GM12878 (cell line): ENCODE results near the gene ARHGEF38. TPM values are rescaled to one million over a fixed set of nuclear protein-coding genes. Genes with fewer than 3 reads are reported as not detected.
A peak's percentile ranks its signal among the peaks of the same experiment; 100 is the strongest.

Experiments
- ATAC-seq: fragments of 200-7000 bp; cut with Tn5 transposase; 3 replicates; pipeline ENCODE4 v1.9.1; 2020; ENCODE audit warnings: mild to moderate bottlenecking, moderate library complexity
- BruUV-seq: library from RNA; stranded (reverse); fragments of 400-500 nt; replicated peaks from 2 replicates; lab custom pipeline; 2021; lab: Mats Ljungman, UMichigan
- CTCF ChIA-PET: fragments of 300-600 bp; sonication (Branson Sonifier 250); formaldehyde crosslinking; extraction: SDS; loops from one replicate; lab custom pipeline; 2021; ENCODE audit warnings: inconsistent platforms; lab: Yijun Ruan, JAX
- POLR2A ChIA-PET: fragments of 350-600 bp; formaldehyde crosslinking; extraction: SDS; loops from one replicate; lab custom pipeline; 2021; ENCODE audit warnings: inconsistent platforms; lab: Charles Lee
- RAD21 ChIA-PET: fragments of 300-600 bp; sonication (Branson Sonifier 250); formaldehyde crosslinking; loops from one replicate; lab custom pipeline; 2023; ENCODE audit warnings: antibody characterized with exemption; ENCODE audit not compliant: unreplicated experiment; lab: Charles Lee
- SMC1A ChIA-PET: fragments of 300-600 bp; sonication (Branson Sonifier 250); formaldehyde crosslinking; loops from one replicate; lab custom pipeline; 2023; ENCODE audit not compliant: unreplicated experiment, uncharacterized antibody; lab: Charles Lee
- DNase-seq: peaks from one replicate; pipeline ENCODE4 v3.0.0-alpha.2; 2011; ENCODE audit warnings: low read depth, low spot score
- FAIRE-seq: peaks from 3 replicates; lab custom pipeline; 2011; peaks lifted over from hg19 to GRCh38; lab: Jason Lieb, UNC
- H2AFZ ChIP-seq: 2 replicates; pipeline ENCODE4 v1.6.0; 2011; ENCODE audit warnings: low read depth, low read length, control low read depth; ENCODE audit not compliant: control insufficient read depth
- H3K27ac ChIP-seq: 2 replicates; pipeline ENCODE4 v1.5.1; 2011; ENCODE audit warnings: control low read depth; ENCODE audit not compliant: control insufficient read depth, insufficient read depth
- H3K27me3 ChIP-seq, 2 experiments: replicated peaks in 1 of 2; 2 replicates each; pipeline versions ENCODE4 v1.6.0 to v1.6.1; 2011; ENCODE audit warnings: low read length in 1 of 2; ENCODE audit not compliant: control insufficient read depth in 2 of 2, insufficient read depth in 2 of 2
- H3K36me3 ChIP-seq, 2 experiments: 2 replicates each; pipeline ENCODE4 v1.5.1; 2011; ENCODE audit warnings: low read length in 1 of 2; ENCODE audit not compliant: control insufficient read depth in 2 of 2, insufficient read depth in 2 of 2
- H3K4me1 ChIP-seq: 2 replicates; pipeline ENCODE4 v1.6.1; 2011; ENCODE audit warnings: mild to moderate bottlenecking, low read length, moderate library complexity, mixed read lengths; ENCODE audit not compliant: control insufficient read depth, insufficient read depth
- H3K4me2 ChIP-seq: 2 replicates; pipeline ENCODE4 v1.6.0; 2011; ENCODE audit warnings: control low read depth; ENCODE audit not compliant: control insufficient read depth, insufficient read depth
- H3K4me3 ChIP-seq: fragments of 200-600 bp; sonication (generic); 2 replicates; pipeline ENCODE4 v1.5.1; 2016
- H3K79me2 ChIP-seq: 2 replicates; pipeline ENCODE4 v1.6.0; 2011; ENCODE audit warnings: low read length; ENCODE audit not compliant: control insufficient read depth, insufficient read depth
- H3K9ac ChIP-seq: 2 replicates; pipeline ENCODE4 v1.8.0; 2011; ENCODE audit warnings: low read length, control low read depth, mixed read lengths; ENCODE audit not compliant: control insufficient read depth, insufficient read depth
- H3K9me3 ChIP-seq: replicated peaks from 3 replicates; pipeline ENCODE4 v1.5.1; 2011; ENCODE audit warnings: mild to moderate bottlenecking, low read length; ENCODE audit not compliant: control insufficient read depth, insufficient read depth
- H4K20me1 ChIP-seq: 2 replicates; pipeline ENCODE4 v1.6.0; 2011; ENCODE audit not compliant: control insufficient read depth, insufficient read depth
- BHLHE40 ChIP-seq, 2 experiments: fragments of 450-650 bp in 1 of 2; IDR thresholded peaks; 2 replicates each; pipeline ENCODE4 v1.6.1; 2011 to 2017; ENCODE audit warnings: low read depth in 2 of 2, borderline replicate concordance in 1 of 2, improper control_type of control experiment in 1 of 2, low read length in 1 of 2, mild to moderate bottlenecking in 1 of 2
- NFXL1 ChIP-seq: fragments of 450-650 bp; IDR thresholded peaks from 2 replicates; pipeline ENCODE4 v1.6.1; 2017; ENCODE audit warnings: antibody characterized with exemption, mild to moderate bottlenecking, borderline replicate concordance
- POU2F2 ChIP-seq: IDR thresholded peaks from 3 replicates; pipeline ENCODE4 v1.6.1; 2011; ENCODE audit warnings: low read depth, mild to moderate bottlenecking, low read length, borderline replicate concordance
- RELB ChIP-seq: fragments of 450-650 bp; IDR thresholded peaks from 2 replicates; pipeline ENCODE4 v1.6.1; 2017; ENCODE audit warnings: low read depth, mild to moderate bottlenecking, moderate library complexity
- SKIL ChIP-seq: fragments of 450-650 bp; IDR thresholded peaks from 2 replicates; pipeline ENCODE4 v1.6.1; 2017; ENCODE audit warnings: mild to moderate bottlenecking, low read depth, inconsistent platforms; ENCODE audit not compliant: poor library complexity, severe bottlenecking
- SMAD1 ChIP-seq: fragments of 450-650 bp; IDR thresholded peaks from 2 replicates; pipeline ENCODE4 v1.6.1; 2018; ENCODE audit warnings: mild to moderate bottlenecking, low read depth; ENCODE audit not compliant: partially characterized antibody
- SPI1 ChIP-seq: IDR thresholded peaks from 2 replicates; pipeline ENCODE4 v1.6.1; 2011; ENCODE audit warnings: low read depth, mild to moderate bottlenecking, low read length, moderate library complexity, borderline replicate concordance; ENCODE audit not compliant: insufficient read depth
- ZNF687 ChIP-seq: fragments of 450-650 bp; IDR thresholded peaks from 2 replicates; pipeline ENCODE4 v1.6.1; 2017; ENCODE audit warnings: mild to moderate bottlenecking, moderate library complexity
- WGBS: methylation state at CpG from one replicate; pipeline ENCODE4 v1.1.6; 2016; ENCODE audit warnings: low lambda C conversion rate; ENCODE audit not compliant: insufficient replicate concordance, insufficient coverage; ENCODE audit errors: missing lambda C conversion rate; 5-methylcytosine and 5-hydroxymethylcytosine counted together
- in situ Hi-C: fragments of 300-500 bp; cut with MboI; formaldehyde crosslinking; loops from 9 replicates; pipeline ENCODE4 v1.14.3; 2018; ENCODE audit warnings: mixed read lengths
- intact Hi-C: fragments of 100-400 bp; cut with micrococcal nuclease; formaldehyde crosslinking; loops from one replicate; pipeline ENCODE4 v1.14.2; 2022; ENCODE audit not compliant: unreplicated experiment
- polyA plus RNA-seq, 11 experiments: library from polyadenylated mRNA; depleted of rRNA in 4 of 11; unstranded in 6 of 11; stranded (reverse) in 5 of 11; fragments of >200 nt; fragmentation: Nextera tagmentation in 4 of 11; fragmentation: Illumina TruSeq in 1 of 11; extraction: Ambion mirVana in 4 of 11; extraction: Trizol in 1 of 11; gene quantifications; 1 replicate in 1 of 11; 2 replicates in 10 of 11; pipeline versions ENCODE4 v1.2.1 to v1.2.3, GENCODE V29; 2011 to 2016; ENCODE audit warnings: inconsistent platforms in 2 of 11, missing spikeins in 2 of 11, low read depth in 1 of 11
- total RNA-seq, 4 experiments: library from RNA; depleted of rRNA in 3 of 4; stranded (reverse); fragments of >200 nt in 3 of 4; fragmentation: Illumina TruSeq in 1 of 4; extraction: Trizol in 1 of 4; gene quantifications; 2 replicates each; pipeline versions ENCODE4 v1.2.1 to v1.2.3, GENCODE V29; 2013 to 2021

Gene ARHGEF38
- total and polyA plus RNA-seq, 10 of the 15 experiments (the other 5 are each of a cell fraction or from before 2014, with no cell fraction given): 0.01 to 1.1 (median 0.09) TPM; not detected in 2

GRCh38 chr4:105637408-105638176, 85.2 kb downstream of the ARHGEF38 start:
- H3K4me2 ChIP-seq: peak overlapping the region; percentile 21; the same call in 1 of the 2 replicates
- no peak for TF ChIP-seq NFXL1
- TF ChIP-seq SKIL: peak; percentile 49
- TF ChIP-seq POU2F2: peak; percentile 92; the same call in 2 of the 3 replicates
- no peak for TF ChIP-seq ZNF687
- peak; percentile 98 for TF ChIP-seq SMAD1
- TF ChIP-seq RELB: 0 out of 2 replicates have a peak, but pooled peaks have one; percentile 22
- TF ChIP-seq BHLHE40 (IDR thresholded peaks at IDR 0.05; ENCODE audit: borderline replicate concordance in 1 of 2, low read depth in 2 of 2, low read length in 1 of 2): peak in 1 of 2 experiments; percentile 27; a peak in 1 of 4 replicates
- TF ChIP-seq SPI1: peak; percentile 19; the same call in 1 of the 2 replicates

More at GRCh38 chr4:105637408-105638176, 85.2 kb downstream of the ARHGEF38 start:
- intact Hi-C loops (no loop called here), in situ Hi-C loops (no loop called here)
- FAIRE-seq: no peak
- Histone ChIP-seq H3K79me2 (no peaks in the 10 kb centered on the region), H2AFZ (peak overlapping the region; percentile 29), H3K9ac (no peak overlapping the region), H3K4me1 (peaks cover 12% of the 10 kb centered on the region), H4K20me1 (no peaks in the 10 kb centered on the region), H3K27me3 (no peaks in the 10 kb centered on the region), H3K4me3 (no peak overlapping the region), H3K36me3 (no peaks in the 10 kb centered on the region), H3K27ac (no peak overlapping the region), H3K9me3 (no peaks in the 10 kb centered on the region)
- BruUV-seq: no TSS peak
- ATAC-seq: peak; percentile 86
- POLR2A ChIA-PET: interaction anchor here (0.6 to 1.5 kb wide), 2 partner anchors 41 to 52 kb away, joined by 3 to 4 read pairs; no protein-coding TSS in a partner anchor
- SMC1A ChIA-PET: interaction anchor here (0.6 to 10.6 kb wide), 11 partner anchors 8 to 631 kb away, joined by 3 to 130 read pairs (median 5); no protein-coding TSS in a partner anchor
- peak; percentile 45 for DNase-seq
- RAD21 ChIA-PET: interaction anchor here (1.1 to 2.9 kb wide), 7 partner anchors 9 to 43 kb away, joined by 3 to 13 read pairs (median 5); no protein-coding TSS in a partner anchor
- CTCF ChIA-PET: interaction anchor here (0.8 to 2.5 kb wide), 7 partner anchors 14 to 117 kb away, joined by 3 to 18 read pairs (median 3); no protein-coding TSS in a partner anchor
- 40% methylated on average over 4 of the region's 4 CpGs for WGBS
